ENCODE measurements around the gene MUC5B.

- TF ChIP-seq POLR2AphosphoS5 (IDR thresholded peaks at IDR 0.05; ENCODE audit: insufficient read depth in 1 of 2, low read depth in 1 of 2), result no peak
- TF ChIP-seq CTCF (IDR thresholded peaks at IDR 0.05), result no peak
Observed at GRCh38 chr11:1297011-1297575, 74.2 kb downstream of the MUC5B start.

All from vagina (tissue), 2 donors.